Measurements from ENCODE around the gene EFCAB6.

Gene EFCAB6

GRCh38 chr22:43742154-43742950, 69.8 kb downstream of the EFCAB6 start:
- DNase-seq = no peak

DNA sequence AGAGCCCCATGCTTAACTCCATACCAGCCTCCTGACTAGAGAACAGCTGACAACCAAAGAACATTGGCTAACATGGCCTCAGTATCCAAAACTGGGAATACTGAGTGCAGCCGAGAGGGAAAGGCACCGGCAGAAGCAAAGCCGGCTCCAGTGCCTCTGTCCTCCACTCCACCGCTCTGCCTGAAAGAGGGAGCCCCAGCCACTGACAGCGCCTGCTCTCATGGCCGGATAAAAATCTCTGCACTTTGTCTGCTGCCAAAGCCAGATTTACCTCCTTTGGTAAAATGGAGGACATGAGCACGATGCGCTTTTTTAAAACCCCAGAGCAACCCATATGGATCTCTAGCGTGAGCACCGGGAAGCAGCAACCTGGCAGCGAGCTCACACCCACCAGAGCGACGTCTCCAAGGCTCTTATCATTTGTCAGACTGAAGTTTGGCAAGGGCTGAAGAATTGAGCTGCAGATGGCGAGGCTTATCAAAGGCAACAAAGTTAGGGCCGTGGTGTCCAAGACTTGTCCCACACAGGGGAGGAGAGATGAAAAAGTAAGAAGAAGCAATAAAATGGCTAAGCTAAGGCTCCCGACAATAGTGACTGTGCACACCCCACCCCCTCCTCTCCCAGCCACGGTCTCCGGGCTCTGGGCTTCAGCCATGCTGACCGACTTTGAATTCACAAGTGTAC, 71.4 kb downstream of the EFCAB6 start:
- DNase-seq = no peak

- no peak for DNase-seq
Observed at GRCh38 chr22:43739851-43740379, 72.2 kb downstream of the EFCAB6 start.

DNA sequence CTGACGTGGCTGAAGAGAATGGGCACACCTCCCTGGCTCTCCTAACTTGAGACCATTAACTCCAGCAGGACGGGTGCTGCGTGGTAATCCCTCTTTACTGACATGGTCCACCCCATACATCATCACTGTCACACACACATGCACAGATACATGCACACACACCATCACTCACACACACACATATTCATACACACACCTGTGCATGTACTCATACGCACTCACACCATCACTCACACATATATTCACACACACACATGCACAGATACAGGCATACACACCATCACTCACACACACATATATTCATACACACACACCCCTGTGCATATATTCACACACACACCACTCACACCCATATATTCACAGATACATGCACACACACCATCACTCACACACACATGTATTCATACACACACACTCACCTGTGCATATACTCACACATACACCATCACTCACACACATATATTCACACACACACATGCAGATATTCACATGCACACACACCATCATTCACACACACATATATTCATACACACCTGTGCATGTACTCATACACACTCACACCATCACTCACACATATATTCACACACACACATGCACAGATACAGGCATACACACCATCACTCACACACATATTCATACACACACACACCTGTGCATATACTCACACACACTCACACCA, 74.8 kb downstream of the EFCAB6 start:
- DNase-seq = no peak

DNA sequence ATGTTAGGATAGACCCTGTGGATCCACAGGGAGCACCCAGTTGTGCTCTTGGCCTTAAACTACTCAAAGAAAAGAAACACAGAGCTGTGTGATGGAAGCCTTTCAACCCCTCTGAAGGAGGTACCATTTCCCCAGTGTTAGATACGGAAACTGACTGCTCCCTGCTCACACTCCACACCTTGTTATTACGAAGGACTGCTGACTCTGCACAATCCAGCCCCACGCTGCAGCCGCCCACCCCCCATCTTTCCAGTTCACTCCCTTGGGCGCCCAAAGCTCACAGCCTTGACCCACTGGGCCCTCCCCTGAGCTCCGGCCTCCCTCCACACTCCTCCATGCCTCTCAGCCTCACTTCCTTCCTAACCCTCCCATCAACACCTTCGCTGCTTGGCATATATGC, 75.5 kb downstream of the EFCAB6 start:
- no peak for DNase-seq

DNA sequence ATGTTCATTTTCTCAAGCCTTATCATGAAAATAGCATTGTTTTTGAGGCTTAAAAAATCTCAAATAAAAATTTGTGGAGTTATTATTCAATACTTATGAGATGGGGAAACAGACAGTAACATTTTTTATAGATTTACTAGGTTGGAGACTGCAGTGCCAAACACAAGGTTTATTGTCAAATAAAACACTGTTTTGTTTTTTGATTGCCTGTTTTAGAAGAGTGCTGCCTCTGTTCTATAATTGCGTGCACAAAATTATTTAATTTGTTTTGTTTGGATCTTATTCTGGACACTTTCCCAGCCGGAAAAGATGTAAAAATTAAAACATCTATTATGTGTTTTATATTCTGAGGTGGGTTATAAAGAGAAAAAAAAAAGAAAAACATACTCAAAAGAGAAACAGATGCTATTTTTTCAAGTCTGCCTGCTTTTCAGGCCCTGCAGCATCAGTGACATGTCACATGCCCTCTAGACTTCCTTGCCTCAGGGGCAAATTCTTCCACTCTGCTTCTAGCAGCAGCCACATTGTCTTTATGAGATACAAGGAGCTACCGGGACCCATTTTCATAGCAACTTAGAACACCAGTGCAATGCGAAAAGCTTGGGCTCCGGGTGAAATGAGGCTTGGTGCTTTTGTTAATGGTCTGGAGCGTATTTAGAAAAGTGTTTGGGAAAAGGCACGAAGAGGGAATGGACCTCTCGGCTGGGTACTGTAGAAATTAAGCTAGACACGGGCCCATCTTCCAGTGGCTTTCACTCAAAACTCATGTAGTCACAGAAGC, 77.5 kb downstream of the EFCAB6 start:
- peak; percentile 7 for DNase-seq

GRCh38 chr22:43733138-43733537, 79.0 kb downstream of the EFCAB6 start:
- no peak for DNase-seq

DNA sequence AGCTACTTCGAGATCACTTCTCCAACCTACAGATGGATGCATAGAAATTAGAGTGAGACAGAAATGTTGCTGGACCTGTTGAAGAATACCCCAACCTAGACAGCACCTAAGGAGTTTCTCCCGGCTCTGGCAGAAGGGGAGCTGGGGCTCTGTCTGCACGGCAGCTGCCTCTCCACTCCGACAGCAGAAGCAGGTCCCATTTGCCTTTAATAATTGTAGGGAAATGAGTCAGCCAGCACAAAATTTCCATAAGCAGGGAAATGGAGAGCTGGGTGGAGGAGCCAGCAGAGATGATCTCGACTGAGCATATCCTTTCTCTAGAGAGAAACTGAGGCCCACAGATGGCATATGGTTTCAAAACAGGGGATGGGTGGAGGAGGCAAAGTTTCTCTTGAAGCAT, 80.1 kb downstream of the EFCAB6 start:
- no peak for DNase-seq

DNA sequence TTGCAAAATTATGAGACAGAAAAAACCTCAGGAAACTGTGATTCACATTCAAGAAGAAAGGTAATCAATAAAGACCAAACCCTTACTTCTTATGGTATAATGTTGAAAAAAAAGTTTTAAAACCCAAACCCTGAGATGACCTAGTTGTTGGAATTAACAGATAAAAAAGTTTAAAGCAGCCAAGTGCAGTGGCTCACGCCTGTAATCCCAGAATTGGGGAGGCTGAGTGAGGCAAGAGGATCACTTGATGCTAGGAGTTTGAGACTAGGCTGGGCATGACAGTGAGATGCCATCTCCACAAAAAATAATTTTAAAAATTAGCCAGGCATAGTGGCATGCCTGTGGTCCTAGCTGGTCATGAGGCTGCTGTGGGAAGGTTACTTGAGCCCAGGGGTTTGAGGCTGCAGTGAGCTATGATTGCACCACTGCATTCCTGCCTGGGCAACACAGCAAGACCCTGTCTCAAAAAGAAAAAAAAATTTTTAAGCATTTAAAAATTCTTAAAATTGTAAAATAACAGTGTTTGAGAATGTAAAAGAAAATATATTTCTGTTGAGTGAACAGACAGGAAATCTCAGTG, 85.1 kb downstream of the EFCAB6 start:
- DNase-seq = no peak

DNA sequence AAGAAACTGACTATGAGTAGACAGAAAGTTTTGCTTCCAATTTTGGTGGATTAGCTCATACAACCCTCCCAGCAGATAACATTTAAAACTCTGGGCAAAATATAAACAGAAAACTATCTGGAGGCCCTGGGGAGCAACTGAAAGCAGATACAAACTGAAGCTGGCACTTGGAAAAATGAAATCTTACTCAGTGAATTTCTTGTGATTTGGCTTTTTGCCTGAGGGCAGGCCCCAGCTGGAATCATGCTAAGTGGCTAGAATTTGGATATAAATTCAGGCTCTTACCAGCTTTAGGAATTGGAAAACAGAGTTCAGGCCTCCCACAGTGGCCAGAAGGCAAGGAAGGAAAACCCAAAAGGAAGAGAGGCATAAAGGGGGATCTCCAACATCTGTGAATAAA, 85.8 kb downstream of the EFCAB6 start:
- no peak for DNase-seq

DNA sequence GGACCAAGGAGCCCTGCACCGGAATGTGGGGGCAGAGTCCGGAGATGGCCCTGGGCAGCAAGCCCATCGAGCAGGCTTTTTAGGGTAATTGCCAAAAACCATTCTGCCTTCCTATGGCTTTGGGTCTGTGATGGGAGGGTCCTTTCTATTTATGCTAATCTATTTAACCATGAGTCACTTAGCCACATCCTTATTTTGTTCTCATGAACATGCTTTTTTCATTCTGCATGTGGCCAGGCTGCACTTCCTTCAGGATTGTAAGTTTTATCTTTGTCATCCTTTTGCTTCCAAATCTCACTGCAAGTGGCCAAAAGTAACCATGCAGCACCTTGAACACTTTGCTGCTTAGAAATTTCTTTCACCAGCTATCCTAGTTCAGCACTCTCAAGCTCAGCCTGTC, 88.3 kb downstream of the EFCAB6 start:
- no peak for DNase-seq

DNA sequence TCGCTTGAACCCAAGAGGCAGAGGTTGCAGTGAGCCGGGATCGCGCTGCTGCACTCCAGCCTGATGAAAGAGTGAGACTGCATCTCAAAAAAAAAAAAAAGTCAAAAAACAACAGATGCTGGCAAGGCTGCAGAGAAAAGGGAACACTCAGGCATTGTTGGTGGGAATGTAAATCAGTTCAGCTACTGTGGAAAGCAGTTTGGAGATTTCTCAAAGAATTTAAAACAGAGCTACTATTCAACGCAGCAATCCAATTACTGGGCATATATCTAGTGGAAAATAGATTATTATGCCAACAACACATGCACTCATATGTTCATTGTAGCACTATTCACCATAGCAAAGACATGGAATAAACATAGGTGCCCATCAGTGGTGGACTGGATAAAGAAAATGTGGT, 89.7 kb downstream of the EFCAB6 start:
- DNase-seq = no peak

GRCh38 chr22:43720716-43721115, 91.4 kb downstream of the EFCAB6 start:
- DNase-seq = no peak

GRCh38 chr22:43714104-43714503, 98.0 kb downstream of the EFCAB6 start:
- DNase-seq = no peak

DNA sequence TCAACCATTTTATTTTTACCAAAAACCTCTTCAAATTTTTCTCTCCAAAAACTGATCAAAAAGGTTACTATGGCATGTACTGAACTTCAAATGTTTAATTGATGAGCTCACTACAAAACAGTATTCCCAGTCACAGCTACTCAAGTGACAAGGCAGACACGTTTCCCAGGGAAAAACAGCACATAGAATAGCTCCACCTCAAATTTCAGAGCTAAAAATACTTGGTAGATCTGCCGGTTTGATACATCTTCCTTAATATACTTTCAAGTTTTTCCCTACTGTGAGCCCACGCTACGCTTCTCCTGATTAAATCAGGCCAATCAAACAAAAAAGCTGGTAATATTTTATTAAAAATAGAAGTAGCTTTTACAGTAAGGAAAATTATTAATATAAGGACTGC, 100.4 kb downstream of the EFCAB6 start:
- DNase-seq = no peak

GRCh38 chr22:43707648-43708047, 104.5 kb downstream of the EFCAB6 start:
- no peak for DNase-seq

- no peak for DNase-seq
Observed at GRCh38 chr22:43706571-43707328, 105.4 kb downstream of the EFCAB6 start.

GRCh38 chr22:43706151-43706550, 106.0 kb downstream of the EFCAB6 start:
- no peak for DNase-seq

- DNase-seq = no peak
Observed at GRCh38 chr22:43704051-43704450, 108.1 kb downstream of the EFCAB6 start.

DNA sequence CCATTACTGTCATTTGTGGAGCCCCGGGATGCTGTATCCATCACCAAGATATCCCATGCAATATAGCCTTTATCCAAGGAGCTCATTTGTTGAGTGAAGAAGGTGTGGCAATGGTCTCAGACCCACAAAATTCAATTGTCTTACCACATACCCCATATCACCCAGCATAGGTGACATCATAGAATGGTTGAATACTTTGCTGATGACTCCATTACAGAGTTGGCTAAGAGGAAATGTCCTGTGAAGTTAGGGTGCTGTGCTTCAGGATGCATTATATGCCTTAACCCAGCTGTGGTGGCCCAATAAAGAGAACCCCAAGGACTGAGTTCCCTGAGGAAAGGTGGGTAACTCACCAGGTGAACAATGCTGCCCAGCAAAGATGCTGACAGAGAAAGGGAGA, 113.7 kb downstream of the EFCAB6 start:
- no peak for DNase-seq

DNA sequence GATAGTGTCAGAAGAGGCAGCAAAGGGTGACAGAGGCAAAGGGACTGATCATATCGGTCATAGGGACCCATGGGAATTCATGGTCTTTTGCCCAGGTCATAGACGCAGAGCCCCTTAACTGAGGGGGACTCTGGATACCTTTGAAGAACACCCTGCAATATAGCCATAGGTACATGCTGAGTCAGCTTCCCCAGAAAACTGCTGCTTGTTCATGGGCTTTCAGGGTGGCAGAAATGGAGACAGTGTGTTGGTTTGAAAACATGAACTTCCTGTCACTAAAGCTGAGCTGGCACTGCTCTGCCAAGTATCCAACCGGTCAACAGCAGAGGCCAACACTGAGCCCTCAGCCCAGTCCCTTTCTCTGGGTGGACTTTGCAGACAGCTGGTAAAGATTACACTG, 114.2 kb downstream of the EFCAB6 start:
- no peak for DNase-seq

DNA sequence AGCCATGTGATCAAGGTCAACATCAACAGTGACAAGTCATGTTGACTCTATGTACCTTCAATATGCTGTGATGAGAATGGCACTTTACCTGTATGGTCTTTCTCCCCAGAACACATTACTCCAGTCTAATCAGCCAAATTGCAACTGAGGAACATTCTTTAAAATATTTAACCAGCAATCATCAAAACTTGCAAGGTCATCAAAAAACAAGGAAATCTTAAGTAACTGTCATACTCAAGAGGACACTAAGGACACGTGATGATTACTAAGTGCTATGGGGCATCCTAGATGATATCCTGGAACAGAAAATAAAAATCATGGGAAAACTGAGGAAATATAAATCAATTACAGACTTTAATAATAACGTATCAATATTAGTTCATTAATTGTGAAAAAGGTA, 118.9 kb downstream of the EFCAB6 start:
- DNase-seq = no peak

All from NCI-H1048 (cell line).